A549 (cell line): ENCODE measurements around the gene SPATA12.

Source experiments
- BHLHE40 ChIP-seq: IDR thresholded peaks from 2 replicates; pipeline ENCODE4 v1.6.1; 2012; ENCODE audit warnings: low read depth, low read length, inconsistent platforms
- CTCF ChIP-seq: fragments of >200 bp; sonication (Bioruptor Twin); formaldehyde crosslinking; IDR thresholded peaks from 3 replicates; pipeline ENCODE4 v1.5.1; 2016
- HDAC2 ChIP-seq: fragments of 200-600 bp; sonication (generic); IDR thresholded peaks from 2 replicates; pipeline ENCODE4 v1.6.1; 2016
- NFE2L2 ChIP-seq: fragments of 150-350 bp; conservative IDR thresholded peaks from 2 replicates; pipeline ENCODE4 v1.6.1; 2014; ENCODE audit warnings: low read length
- NR3C1 ChIP-seq: fragments of >200 bp; sonication (Bioruptor Twin); formaldehyde crosslinking; IDR thresholded peaks from 3 replicates; pipeline ENCODE4 v1.6.1; 2017
- POLR2A ChIP-seq: IDR thresholded peaks from 2 replicates; pipeline ENCODE4 v1.6.1; 2012; ENCODE audit warnings: mild to moderate bottlenecking, low read length
- POLR2AphosphoS2 ChIP-seq: conservative IDR thresholded peaks from 2 replicates; pipeline ENCODE4 v1.6.1; 2012; ENCODE audit warnings: low read length, improper control_type of control experiment, inconsistent platforms
- RNF2 ChIP-seq: fragments of 200-600 bp; sonication (generic); IDR thresholded peaks from 2 replicates; pipeline ENCODE4 v1.6.1; 2016; ENCODE audit warnings: low read depth, mild to moderate bottlenecking, antibody characterized with exemption, moderate library complexity, borderline replicate concordance
- ZC3H11A ChIP-seq: fragments of 450-650 bp; IDR thresholded peaks from 2 replicates; pipeline ENCODE4 v1.6.1; 2014; ENCODE audit warnings: antibody characterized with exemption, mild to moderate bottlenecking

- no peak for TF ChIP-seq ZC3H11A
- TF ChIP-seq CTCF, result no peak
- TF ChIP-seq POLR2A, result no peak
- TF ChIP-seq HDAC2, result no peak
- no peak for TF ChIP-seq NR3C1
- TF ChIP-seq NFE2L2, result no peak
- TF ChIP-seq POLR2AphosphoS2, result no peak
- TF ChIP-seq RNF2, result no peak
- TF ChIP-seq BHLHE40, result no peak
These were observed 19.0 kb downstream of the SPATA12 start for GRCh38 chr3:57079474-57079831.
